LNCAP (cell line): Measurements from ENCODE around the gene DPPA3.

ENCODE experiments used
- CTCF ChIP-seq: fragments of 450-650 bp; IDR thresholded peaks from 2 replicates; pipeline ENCODE4 v1.5.1; 2017; ENCODE audit warnings: mild to moderate bottlenecking

Gene DPPA3

GRCh38 chr12:7679251-7680045 is 31.8 kb upstream of the DPPA3 start:
- TF ChIP-seq CTCF, result no peak

- TF ChIP-seq CTCF, result no peak
Observed at GRCh38 chr12:7681535-7681934, 29.7 kb upstream of the DPPA3 start.

- no peak for TF ChIP-seq CTCF
Observed at GRCh38 chr12:7693793-7694192, 17.4 kb upstream of the DPPA3 start.

- no peak for TF ChIP-seq CTCF
Observed at GRCh38 chr12:7694556-7695236, 16.5 kb upstream of the DPPA3 start.

- no peak for TF ChIP-seq CTCF
Observed at GRCh38 chr12:7695237-7695560, 16.0 kb upstream of the DPPA3 start.

- TF ChIP-seq CTCF, result no peak
Observed at GRCh38 chr12:7695566-7696197, 15.6 kb upstream of the DPPA3 start, which contains the start of gene GDF3. Gene GDF3 (minus strand): TSS chr12:7695775. CDS start chr12:7695728, 47 bp downstream.

GRCh38 chr12:7705846-7706245 is 5.4 kb upstream of the DPPA3 start:
- TF ChIP-seq CTCF, result no peak
